SK-N-DZ (cell line): ENCODE data around the gene ATAD3B.
"Not testable (repeated sequence)": the region's sequence is repeated elsewhere in the genome, so short reads cannot be mapped to it uniquely, and the experiment has no call there.

Experiments used
- DNase-seq: peaks from one replicate; pipeline ENCODE4 v3.0.0-alpha.2; 2015; ENCODE audit warnings: low spot score

The ATAD3B gene

DNA sequence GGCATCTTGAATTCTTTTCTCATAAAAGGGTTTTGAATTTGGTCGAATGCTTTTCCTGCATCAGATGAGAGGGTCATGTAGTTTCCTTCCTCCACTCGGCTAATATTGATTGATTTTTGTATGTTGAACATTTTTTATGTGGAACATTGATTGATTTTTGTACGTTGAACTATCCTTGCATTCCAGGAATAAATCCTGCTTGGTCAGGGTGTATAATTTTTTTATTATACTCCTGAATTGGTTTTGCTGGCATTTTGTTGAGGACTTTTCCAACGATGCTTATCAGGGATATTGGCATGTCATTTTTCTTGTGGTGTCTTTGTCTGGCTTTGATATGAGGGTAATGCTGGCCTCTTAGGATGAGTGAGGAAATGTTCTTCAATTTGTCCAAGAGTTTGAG is 60.4 kb downstream of the ATAD3B start:
- DNase-seq, result no peak

DNA sequence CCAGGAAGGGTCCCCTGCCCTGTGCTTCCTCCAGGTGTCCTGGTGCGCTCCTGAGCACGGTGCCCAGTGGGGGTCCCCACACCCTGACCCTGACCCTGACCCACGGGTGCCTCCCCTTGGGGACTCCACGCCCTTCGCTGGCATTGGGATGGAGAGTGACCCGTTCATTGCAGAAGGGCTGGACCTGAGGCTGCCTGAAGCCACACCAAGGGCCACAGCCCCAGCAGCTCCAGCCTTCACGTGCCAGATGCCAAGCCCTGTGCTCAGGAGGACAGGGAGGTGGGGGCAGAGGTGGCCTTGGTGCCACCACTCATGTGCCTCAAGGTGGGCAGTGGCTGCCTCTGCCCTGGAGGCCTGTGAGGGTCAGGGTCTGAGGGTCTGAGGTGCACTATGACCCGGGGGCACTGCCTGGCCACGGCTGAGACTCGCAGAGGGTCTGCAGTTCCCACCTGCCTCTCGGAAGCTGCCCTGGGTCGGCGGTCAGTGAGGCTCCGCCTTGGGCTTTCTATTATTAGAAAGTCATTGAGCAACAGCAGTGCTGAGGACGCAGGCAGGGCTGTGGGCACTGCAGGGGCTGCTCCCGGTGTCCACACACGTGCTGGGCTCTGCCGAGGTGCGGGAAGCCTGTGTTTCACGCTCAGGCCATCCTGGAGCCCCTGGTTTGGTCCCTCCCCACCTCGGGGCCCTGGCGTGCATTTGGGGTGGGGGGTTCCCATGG is 61.8 kb downstream of the ATAD3B start:
- not testable (repeated sequence) for DNase-seq

DNA sequence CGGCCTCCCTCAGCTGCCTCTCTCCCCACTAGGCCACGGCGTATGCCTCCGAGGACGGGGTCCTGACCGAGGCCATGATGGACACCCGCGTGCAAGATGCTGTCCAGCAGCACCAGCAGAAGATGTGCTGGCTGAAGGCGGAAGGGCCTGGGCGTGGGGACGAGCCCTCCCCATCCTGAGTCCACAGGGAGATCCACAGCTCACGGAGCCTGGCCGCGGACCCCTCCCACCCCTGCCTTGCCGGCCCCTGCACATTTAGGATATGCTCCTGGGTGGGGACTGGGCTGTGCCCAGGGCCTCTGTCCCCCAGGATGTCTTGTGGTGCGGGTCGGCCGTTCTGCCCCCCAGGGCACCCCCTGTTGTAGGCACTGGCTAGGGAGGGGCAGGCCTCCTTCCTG is 62.3 kb downstream of the ATAD3B start:
- not testable (repeated sequence) for DNase-seq

DNA sequence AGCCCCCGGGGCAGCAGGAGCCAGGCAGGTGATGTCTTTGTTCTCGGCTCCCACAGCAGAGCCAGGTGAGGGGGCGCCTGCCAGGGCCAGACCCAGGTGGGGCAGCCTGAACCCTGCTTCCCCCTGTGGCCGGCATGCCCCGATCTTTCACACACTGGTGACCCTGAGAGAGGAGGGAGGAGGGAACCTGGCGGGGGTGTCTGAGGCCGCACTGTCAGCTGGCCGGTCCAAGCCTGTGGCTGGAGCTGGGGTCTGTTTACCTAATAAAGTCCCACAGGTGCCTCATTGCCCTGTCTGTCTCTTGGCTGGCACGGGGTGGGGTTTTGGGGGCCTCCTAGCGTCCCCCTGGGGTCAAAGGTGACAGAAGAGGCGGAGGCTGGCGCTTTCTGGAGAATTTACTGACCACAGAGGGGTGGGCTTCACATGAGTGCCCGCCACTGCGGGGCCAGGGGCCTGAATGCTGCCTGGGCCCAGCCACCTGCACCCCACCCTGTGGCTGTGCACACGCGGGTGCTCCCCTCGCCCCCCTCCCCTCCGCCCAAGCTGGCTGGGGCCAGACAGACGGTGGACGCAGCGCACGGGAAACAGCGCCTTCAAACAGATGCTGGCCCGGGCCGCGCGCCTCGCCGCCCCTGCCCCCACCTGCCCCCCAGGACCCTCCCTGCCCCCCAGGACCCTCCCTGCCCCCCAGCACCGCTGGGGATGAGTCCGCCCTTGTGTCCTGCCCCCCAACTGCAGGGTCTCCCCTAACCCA is 63.0 kb downstream of the ATAD3B start:
- no peak for DNase-seq

DNA sequence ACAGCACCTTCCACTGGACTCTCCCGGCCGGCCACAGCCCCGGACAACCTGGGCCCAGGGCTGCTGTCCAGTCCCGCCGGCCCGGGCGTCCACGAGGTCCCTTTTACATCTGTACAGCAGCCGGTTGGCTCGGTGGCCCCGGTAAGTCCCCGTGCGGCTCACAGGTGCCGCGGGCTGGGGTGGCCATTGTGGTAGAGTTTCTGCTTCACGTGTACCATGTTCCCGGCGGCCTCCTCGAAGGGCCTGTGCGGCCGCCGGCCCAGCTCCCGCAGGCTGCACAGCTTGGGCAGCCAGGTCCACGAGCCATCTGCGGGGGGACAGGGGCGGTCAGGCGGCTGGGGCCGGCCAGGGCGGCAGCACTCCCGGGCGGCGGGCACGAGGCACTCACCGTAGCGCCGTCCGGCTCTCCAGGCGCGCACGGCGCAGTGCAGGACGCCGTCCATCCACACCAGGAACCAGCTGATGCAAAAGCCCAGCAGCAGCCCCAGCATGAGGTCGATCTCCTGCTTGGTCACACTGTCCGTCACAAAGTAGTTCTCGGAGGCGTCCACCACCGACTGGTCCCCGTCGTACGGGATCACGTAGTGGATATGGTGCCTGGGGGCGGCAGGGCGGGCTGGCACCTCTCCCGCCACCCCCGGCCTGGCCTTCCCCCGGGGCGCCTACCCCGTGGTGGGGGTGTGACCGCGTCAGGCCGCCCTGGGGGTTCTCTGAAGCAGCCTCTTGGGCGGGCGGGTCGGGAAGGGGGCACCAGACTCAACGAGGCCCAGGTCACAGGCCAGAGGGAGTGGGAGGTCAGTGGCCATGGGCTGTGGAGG is 63.8 kb downstream of the ATAD3B start:
- no peak for DNase-seq

DNA sequence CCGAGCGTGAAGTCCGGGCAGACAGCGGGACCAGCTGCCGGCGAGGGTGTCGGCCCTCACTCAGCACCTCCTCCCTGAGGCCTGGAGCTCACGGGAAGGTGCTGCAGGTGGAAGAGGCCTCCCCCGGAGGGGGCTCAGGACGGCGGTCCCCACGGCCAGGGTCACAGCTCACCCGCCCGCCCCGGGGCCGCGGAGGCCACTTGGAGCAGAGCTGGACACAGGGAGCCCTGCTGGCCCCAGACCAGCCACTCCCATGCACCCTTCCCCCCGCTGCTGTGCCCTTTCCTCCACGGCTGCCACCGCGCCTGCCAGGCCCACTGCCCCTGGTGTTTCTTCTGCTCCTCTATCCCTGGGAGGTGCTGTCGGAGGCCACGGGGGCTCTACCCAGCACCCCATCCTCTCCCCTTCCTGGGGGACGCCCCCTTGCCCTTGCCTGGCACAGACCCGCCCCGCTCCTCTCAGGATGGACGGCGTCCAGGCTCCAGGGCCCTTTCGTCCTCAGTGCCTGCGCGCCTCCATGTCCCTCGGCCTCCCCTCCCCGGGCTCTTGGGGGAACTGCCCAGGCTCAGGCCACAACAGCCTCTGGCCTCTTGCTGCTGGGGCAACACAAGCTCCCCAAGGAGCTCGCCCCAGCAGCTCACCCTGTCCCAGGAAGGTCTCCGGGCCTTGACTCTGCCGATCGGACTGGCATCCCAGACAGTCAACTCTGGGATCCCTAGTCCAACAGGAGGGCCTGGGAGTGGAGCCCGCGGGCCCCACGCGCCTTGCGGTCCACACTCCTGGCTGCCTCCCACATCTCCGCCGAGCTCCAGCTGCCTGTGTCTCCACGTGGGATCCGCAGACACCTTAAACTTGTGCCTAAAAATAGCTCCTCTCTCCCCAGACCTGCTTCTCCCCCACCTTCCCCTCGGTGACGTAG is 64.7 kb downstream of the ATAD3B start:
- no peak for DNase-seq

DNA sequence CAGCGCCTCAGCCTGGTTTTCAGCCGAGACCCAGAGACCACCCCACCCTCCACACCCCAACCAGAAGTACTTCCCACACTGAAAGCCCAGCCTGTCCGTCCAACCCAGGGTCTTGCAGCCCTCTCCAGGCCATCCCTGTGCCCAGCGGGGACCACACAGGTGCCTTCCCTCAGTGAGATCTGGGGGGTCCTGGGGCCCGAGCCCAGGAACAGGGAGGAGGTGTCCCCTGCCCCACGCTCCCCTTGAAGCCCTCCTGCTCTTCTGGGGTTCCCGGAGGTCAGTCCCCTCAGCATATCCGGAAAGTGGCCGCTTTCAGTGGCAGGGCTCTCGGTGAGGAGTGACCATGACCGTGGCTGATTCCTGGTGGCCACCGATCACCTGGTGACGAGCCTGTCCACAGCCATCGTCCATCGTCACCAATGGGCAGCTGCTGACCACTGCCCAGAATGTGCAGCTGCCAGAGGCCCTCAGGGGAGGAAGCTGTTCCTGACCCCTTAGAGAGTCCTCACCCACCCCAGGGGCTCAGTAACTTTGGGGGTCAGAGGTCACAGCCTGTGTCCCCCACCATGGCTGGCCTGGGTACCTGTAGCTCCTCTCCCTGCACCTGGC is 65.5 kb downstream of the ATAD3B start:
- DNase-seq, result no peak

DNA sequence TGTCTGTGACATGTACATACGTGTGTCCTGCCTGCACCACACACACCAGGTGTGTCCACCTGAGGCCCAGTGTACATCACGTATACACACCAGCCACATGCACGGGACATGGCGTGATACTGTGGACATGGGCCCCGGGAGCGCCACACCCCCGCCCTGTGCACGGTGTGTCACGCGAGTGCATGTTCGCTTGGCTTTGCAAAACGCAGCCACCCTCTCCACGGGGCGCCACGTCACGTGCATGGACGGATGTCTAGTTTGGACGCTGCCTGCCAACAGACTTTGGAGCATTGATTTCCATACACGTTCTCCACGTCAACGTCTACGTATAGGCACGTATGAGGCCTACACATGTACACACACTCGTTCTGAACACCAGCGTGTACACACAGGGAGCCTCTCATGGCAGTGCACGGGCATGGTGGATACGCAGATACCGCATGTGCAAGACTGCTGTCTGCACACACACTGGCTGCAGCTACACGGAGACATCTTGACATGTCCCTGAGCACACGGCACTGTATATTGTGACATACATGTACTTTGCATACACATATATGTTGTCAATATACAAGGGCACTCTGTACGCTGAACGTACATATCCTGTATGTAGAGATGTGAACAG is 66.2 kb downstream of the ATAD3B start:
- DNase-seq, result no peak

DNA sequence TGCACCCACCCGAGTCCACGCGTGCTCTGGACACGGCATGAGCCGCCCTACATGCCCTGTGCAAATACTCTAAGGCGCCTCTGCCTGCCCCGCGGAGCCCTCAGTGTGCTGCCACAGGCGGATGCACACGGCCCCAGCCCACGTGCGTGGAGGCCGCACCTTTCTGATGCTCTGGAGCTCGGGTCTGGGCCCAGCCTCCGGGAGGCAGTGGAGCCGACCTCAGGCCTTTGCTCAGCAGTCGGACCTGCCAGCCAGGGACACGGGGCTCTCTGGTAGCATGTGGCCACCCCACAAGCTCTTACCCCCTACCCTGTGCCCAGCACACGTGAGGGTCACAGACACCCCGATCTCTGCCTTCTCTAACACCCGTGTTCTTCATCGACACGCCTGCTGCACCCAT is 66.8 kb downstream of the ATAD3B start:
- no peak for DNase-seq

DNA sequence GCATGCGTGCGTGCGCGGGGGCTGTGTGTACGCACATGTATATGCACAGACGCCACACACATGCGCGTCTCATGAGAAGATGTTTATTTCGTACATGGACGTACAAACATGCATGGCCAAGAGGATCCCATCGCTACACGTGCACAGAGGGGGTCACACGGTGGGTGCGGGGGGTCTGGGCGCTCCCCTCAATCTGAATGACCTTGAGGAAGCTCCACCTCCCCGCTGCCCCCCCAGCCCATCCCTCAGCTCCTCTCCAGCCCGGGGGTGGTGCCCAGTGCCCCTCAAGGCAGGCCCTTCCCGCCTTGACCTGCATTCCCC is 67.4 kb downstream of the ATAD3B start:
- no peak for DNase-seq

DNA sequence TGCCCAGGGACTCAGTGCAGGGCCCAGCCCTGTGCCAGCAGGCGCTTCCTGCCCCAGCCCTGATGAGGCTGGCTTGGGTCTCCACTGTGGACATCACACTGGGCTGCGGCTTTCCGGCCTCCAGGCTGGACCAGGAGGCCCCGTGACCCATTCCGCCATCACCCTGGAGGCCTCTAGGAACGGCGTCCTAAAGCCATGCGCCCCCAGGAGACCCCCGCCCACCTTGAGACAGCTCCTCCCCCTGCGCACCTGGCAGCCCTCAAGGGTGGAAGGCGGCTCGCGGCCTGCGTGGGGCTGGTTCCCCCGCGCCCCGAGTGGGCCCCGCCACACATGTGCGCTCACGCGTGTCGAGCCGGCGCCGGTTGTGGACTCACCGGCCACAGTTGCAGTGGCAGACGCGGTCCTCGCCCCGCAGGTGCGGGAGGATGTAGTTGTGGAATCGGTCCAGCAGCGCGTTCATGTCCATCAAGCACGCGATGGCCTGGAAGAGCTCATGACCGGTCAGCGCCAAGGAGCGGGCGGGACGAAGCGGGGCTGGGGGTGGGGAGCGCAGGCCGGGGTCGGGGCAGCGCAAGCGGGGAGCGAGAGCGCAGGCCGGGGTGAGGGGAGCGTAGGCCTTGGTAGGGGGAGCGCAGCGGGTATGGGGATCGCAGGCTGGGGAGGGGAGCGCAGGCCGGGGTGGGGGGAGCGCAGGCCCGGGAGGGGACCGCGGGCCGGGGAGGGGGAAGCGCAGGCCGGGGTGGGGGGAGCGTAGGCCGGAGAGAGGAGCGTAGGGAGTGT is 67.9 kb downstream of the ATAD3B start:
- DNase-seq, result peak; percentile 18

DNA sequence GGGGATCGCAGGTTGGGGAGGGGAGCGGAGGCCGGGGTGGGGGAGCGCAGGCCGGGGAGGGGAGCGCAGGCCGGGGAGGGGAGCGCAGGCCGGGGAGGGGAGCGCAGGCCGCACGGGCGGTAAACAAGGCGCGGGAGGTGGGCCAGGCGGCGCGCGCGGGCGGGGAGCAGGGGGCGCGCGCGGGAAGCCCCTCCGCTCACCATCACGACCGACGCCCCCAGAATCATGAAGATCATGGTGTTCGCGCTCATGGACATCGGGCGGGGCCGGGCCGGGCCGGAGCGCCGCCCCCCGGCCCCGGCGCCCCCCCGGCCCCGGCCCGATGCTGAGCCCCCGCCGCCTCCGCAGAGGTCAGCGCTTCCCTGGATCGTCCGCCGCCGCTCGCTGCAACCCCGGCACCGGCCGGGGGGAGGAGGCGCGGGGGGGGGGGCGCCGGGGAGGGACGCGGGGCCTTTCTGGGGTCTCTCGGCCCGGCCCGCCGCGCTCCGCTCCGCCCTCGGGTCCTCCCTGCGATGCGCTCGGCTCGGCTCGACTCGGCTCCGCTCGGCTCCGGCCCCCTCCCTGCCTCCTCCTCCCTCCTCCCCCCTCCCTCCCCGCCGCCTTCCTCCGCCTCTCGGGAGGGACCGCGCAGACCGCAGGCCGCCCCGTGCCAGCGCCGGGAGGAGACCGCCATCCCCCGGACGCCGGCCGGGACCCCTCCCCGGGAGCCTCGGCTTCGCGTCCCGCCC is 68.7 kb downstream of the ATAD3B start, which contains the start of gene TMEM240:
Gene TMEM240 (minus strand): TSS at position 535 of the 728 bp plus-strand sequence. CDS start 278 bp downstream, at position 257.
- DNase-seq, result peak; percentile 56

DNA sequence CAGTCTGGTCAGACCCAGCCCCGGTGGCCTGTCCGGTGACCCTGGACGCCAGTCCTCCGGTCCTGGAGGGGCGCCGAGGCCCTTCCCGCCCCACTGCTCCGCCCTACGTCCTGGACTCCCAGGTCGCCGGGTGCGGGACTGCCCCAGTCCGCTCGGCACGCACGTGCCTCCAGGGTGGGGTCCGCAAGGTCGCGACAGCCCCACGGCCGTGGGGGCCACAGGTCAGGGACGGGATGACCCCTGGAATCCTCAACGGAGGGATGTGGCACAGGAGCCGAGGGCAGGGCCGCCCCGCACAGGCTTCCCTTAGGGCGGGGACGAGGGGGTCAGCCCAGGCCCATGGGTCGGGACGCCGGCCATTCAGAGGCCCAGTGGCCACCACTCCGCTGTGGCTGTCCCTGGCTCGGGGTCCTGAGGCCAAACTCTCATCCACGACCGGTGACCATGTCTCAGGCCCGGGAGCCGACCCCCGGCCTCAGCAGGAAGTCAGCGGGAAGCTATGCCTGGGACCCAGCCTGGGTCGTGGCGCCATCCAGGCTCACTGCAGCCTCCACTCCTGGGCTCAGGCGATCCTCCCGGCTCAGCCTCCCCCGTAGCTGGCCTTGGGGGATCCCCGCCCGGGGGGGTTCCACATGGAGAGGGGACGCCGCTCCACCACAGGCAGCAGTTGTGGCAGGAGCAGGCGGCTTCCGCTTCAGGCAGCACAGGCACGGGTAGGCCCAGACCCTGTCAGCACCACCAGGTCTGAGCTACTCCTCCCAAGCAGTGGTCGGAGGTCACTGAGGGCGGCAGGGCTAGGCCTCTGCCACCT is 69.5 kb downstream of the ATAD3B start:
- DNase-seq, result no peak

DNA sequence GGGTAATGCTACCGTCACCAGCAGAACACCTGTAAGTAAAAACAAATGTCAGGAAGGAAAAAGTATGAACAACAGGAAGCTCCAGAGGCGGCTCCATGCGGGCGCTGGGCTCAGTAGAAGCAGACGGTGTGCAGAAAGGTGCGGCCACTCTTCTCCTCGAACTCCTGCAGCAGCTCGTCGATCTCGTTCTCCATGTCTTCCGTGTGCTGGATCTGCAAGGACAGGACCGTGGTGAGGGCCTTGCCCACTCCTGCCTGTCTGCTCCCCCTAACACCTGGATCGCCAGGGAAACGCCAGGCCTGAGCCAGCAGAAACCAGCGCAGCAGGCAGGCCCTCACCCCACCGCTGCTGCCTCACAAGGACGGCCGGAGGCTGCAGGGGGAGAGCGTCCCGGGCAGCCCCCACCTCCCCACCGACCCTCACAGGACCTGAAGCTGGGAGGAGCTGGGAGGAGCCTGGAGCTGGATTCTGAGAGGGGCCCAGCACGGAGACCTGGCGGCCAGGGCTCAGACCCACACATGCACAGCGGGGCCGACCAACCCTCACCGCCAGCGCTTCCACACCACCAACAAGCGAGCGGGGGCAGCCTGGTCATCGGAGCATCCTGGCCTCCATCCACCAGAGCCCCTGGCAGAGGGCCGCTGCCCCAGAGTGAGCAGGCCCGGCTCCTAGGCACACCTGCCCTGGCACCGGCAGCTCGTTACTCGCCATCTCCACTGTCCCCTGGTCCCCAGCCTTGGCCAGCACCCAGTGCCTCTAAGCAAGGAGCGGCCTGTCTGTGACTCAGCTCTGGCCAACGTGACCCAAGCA is 70.6 kb downstream of the ATAD3B start:
- DNase-seq, result no peak

DNA sequence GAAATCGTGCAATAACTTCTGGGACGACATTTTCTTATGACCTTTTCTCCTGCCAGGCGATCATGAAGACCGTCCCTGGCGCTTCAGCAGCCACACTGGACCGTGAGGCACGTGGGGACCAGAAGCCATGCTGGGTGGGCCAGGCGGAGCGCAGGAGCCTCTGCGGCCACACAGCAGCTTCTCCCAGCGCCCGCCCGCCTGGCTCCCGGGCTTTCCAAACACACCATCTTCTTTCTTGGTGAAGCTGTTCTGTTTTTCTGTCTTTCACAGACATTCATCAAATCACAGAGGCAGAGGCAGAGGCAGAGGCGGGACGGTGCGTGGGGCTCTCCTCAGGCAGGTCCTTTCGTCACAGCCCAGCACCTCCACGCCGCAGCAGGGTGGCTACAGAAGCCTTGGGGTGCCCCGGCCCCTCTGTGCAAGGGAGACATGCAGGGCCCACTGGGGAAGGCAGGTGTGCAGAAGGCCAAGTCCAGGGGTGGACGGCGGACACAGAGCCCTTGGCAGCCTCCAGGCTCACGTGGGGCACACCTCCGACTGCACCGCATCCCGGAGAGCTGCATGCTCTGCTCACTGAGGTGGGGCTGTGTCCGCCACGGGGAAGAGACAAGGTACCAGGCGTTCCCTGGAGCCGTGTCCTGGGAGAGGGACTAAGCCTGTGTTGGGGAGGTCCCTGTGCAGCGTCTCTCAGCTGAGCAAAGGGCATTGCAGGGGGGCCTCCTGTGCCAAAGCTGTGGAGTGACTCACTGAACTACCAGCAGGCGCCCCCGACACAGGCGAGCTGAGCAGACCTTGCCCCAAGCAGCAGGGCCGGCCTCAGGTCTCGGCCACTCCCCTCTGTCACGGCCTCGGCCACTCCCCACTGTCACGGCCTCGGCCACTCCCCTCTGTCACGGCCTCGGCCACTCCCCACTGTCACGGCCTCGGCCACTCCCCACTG is 71.5 kb downstream of the ATAD3B start:
- no peak for DNase-seq

DNA sequence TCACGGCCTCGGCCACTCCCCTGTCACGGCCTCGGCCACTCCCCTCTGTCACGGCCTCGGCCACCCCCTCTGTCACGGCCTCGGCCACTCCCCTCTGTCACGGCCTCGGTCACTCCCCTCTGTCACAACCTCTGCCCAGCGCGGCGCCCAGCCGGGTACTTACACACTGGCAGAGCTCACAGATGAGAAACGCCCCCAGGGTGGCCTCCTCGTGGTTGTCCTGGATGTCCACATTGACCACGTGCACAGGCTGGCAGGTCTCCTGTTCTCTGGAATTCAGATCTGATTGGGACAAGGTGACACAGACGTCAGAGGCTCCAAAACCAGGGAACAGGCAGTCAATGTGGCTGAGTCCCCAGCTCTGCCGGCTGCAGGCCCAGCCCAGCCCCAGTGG is 72.1 kb downstream of the ATAD3B start:
- no peak for DNase-seq
